ENCODE results near the gene NCDN.

DNA sequence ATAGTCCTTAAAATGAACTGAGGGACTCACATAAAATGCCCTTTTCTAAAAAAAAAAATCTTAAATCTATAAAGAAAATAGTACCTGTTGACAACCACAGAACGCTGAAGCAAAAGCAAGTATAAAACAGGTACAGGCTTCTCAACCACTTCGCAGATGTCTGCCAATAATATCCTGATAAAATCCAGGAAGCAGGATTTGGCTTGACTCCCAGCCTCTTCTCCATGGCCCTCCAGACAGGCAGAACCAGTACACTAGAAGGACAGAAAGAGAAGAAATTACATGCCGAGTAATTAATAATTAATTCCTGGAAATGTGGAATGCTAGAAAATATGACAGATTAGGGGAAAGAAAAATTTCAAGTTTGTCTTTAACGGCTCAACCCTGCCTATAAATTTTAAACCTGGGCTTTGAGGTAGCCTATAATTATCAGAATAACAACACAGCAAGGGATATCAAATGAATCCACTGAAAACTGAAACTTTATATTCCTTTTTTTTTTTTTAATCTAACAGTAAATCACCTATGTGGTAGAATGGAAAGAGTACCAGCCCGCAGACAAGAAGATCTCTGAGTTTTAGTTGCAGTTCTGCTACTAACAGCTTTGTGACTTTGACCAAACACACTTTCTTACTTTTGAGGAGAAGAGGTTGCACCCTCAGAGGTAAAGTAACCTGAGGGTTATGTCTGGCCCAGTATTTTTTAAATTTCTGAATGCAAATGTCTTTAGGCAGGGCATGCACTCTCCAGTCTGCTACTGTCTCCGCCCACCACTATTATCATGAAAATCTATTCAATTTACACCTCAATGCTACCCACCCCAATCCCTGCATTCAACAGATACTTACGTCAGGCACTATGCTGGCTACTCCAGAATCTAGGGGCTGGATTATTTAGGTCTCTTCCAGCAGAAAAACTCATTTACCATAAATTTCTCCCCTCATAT, 3.1 kb upstream of the NCDN start:
- TF ChIP-seq CTCF (IDR thresholded peaks at IDR 0.05; ENCODE audit: poor library complexity) (no peak), EZH2phosphoT487 (IDR thresholded peaks at IDR 0.05; ENCODE audit: low read depth, severe bottlenecking, unreplicated experiment) (no peak), EZH2 (IDR thresholded peaks at IDR 0.05; ENCODE audit: borderline replicate concordance) (no peak)
